GM19193 (cell line): ENCODE data around the gene BMERB1.

Experiments used
- POLR2A ChIP-seq: IDR thresholded peaks from 4 replicates; pipeline ENCODE4 v1.6.1; 2011; ENCODE audit not compliant: insufficient read depth, insufficient read length; ENCODE audit errors: extremely low read depth

BMERB1 gene

GRCh38 chr16:15493466-15494180, 59.2 kb downstream of the BMERB1 start:
- TF ChIP-seq POLR2A = no peak

GRCh38 chr16:15494236-15494635, 59.8 kb downstream of the BMERB1 start:
- TF ChIP-seq POLR2A = no peak

- TF ChIP-seq POLR2A = no peak
Measured at GRCh38 chr16:15495898-15496297, 61.5 kb downstream of the BMERB1 start.

DNA sequence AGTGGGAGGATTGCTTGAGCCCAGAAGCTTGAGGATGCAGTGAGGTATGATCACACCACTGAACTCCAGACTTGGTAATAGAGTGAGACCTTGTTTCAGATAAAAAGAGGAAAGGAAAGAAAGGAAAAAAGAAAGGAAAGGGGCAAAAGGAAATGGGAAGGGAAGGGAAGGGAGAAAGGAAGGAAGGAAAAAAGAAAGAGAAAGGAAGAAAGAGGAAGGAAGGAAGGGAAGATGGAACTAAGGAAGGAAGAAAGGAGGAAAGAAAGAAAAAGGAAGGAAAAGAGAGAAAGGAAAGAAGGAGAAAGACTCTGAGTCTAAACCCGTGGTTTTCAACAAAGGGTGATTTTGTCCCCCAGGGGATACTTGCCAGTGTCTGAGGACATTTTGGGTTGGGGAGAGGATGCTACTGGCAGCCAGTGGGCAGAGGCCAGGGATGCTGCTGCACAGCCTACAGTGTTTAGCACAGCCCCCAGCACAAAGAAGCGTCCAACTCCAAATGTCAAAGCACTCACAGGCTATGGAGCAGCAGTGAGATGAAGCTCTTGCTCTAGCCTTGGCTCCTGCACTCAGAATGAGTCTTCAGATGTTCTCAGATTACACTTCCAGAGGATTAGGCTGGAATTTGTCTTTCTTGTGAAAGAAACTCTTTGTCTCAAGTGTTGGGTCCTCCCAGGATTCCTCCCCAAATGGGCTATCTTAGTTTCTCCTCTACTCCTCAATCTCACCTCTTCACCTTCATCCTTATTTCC, 64.2 kb downstream of the BMERB1 start:
- no peak for TF ChIP-seq POLR2A

- TF ChIP-seq POLR2A = no peak
Measured at GRCh38 chr16:15502041-15502725, 67.8 kb downstream of the BMERB1 start.

DNA sequence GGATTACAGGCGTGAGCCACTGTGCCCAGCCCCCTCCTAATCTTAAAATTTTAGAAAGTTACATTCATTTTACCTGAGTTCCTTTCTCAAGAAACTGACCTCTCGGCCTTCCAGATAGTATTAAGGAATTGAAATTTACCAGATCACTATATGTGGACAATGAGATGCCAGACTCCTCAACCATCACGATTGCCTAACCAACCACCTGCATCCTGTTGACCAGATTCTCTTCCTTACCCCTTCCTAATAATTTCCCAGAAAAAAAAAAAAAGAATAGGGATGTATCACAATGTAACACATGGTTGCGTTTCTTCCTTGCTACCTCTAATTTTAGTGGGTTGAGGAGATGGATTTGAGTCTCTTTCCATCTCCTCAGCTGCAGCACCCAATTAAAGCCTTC, 72.1 kb downstream of the BMERB1 start:
- no peak for TF ChIP-seq POLR2A

GRCh38 chr16:15507301-15507958, 73.0 kb downstream of the BMERB1 start:
- no peak for TF ChIP-seq POLR2A

DNA sequence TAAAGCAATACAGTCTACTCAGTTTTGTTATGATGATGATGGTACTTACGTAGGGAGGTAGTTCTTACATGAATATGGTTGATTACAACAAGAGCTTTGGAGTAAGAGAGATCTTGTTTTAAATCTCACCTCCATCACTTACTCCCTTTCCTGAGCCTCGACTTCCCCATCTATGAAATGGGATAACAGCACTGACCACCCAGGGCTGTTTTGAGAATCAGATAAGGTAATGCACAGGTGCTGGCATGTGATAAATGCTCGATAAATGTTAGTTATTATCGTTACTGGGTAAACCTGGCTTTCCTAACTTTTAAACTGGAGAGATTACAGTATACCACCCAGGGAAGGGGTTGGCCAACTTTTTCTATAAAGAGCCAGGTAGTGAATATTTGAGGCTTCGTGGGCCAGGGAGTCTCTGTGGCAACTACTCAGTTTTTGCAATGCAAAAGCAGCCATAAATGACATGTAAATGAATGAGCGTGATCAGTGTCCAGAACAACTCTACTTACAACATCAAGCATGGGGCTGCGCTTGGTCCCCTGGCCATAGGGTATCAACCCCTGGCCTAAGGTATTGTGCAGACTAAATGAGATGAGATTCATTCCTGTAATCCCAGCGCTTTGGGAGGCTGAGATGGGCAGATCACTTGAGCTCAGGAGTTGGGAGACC, 73.7 kb downstream of the BMERB1 start:
- no peak for TF ChIP-seq POLR2A

GRCh38 chr16:15509051-15509592, 74.7 kb downstream of the BMERB1 start:
- TF ChIP-seq POLR2A = no peak

DNA sequence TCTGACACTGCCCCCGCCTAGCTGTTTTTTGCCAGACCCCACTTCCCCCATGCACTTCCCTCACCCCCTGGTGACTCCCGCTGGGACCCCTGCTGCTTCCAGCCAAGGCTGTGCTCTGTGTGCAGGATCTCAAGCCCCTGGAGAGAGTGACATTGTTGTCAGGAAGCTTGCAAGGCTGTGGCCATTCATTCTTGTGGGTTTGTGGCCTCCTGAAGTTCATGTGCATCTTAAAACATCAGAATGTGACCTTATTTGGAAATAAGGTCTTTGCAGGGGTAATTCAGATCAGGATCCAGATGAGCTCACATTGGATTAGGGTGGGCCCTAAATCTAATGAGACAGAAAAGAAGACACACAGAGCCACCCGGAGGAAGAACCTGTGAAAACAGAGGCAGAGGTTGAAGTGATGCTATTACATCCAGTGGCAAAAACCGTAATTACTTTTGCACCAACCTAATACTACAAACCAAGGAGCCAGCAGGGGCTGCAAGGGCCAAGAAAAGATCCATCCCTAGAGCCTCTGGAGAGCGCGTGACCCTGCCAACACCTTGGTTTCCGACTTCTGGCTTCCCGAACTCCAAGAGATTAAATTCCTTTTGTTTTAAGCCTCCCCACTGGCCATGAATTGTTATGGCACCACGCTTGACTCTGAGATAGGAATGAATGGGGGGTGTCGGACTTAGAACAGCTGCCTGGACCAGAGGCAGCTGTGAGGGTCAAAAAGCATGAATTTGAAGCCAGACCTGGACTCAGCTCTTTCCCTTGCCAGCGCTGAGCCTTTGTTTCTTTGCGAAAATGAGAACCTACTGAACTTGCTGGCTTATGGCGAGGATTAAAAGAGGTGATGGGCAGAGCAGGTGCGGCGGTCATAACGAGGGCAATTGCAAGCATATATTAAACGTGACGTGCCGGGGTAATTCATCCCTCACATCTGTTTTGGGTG, 75.5 kb downstream of the BMERB1 start:
- TF ChIP-seq POLR2A = no peak

GRCh38 chr16:15510992-15511391, 76.6 kb downstream of the BMERB1 start:
- no peak for TF ChIP-seq POLR2A

DNA sequence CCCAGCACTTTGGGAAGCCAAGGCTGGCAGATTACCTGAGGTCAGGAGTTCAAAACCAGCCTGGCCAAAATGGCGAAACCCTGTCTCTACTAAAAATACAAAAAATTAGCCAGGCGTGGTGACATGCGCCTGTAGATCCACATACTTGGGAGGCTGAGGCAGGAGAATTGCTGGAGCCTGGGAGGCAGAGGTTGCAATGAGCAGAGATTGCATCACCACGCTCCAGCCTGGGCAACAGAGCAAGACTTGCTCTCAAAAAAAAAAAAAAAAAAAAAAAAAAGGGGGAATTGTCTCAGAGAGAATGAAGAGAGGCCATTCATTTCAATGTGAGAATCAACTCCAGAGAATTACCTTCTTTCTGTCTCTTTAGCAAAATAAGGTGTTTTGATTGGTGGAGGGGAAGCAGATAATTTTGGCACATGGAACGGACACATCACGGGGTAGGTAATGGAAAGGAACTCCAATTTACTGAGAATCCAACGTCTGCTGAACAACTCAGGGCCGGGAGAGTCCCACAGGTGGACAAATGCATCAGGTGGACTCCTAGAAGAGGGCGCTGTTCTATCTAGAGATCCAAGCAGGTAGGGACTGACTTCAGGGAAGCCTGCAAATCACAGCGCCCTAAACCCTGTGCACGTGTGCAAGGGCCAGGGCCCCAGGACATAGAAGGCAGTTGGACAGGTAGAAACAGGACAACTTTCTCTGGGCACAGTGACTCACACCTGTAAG, 77.5 kb downstream of the BMERB1 start:
- TF ChIP-seq POLR2A = no peak

DNA sequence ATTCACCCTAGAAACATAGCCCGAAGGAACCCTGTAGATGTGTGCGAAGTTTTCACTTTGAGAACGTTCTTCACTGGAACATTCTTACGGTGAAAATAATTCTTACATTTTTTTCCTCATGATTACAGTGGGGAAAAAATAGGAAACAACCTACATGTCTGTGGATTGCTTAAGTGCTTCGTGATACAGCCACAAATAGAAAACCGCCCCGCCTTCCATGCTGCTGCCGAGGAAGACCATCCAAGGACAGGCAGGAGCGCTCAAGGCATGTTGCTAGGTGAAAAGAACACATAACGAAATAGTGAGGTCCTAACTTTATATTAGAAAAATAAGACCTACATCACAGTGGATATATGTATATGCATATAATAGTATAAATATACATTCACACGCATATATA, 78.8 kb downstream of the BMERB1 start:
- no peak for TF ChIP-seq POLR2A
